ENCODE data around the gene SORCS1.

Gene SORCS1

GRCh38 chr10:106873770-106874603 lies 290.5 kb downstream of the SORCS1 start:
- POLR2A ChIA-PET, result no interaction called here
- no peak for DNase-seq (ENCODE audit: extremely low spot score)
- TF ChIP-seq TARDBP (IDR thresholded peaks at IDR 0.05), result no peak
- TF ChIP-seq LEF1 (IDR thresholded peaks at IDR 0.05; ENCODE audit: borderline replicate concordance), result no peak
- TF ChIP-seq ARNT (IDR thresholded peaks at IDR 0.05), result no peak
- no peak for TF ChIP-seq FOXM1 (IDR thresholded peaks at IDR 0.05; ENCODE audit: borderline replicate concordance)
- TF ChIP-seq FOXA1 (IDR thresholded peaks at IDR 0.05), result no peak
- no peak for TF ChIP-seq PKNOX1 (IDR thresholded peaks at IDR 0.05)
- no peak for TF ChIP-seq L3MBTL2 (conservative IDR thresholded peaks at IDR 0.05)
- no peak for TF ChIP-seq NFRKB (IDR thresholded peaks at IDR 0.05)
- TF ChIP-seq BHLHE40 (IDR thresholded peaks at IDR 0.05; ENCODE audit: borderline replicate concordance), result no peak
- no peak for TF ChIP-seq HDGF (IDR thresholded peaks at IDR 0.05; ENCODE audit: borderline replicate concordance)
- no peak for TF ChIP-seq ELF4 (IDR thresholded peaks at IDR 0.05)
- TF ChIP-seq SUZ12 (IDR thresholded peaks at IDR 0.05), result no peak
- CTCF ChIA-PET, result no interaction called here

- CTCF ChIA-PET, result no interaction called here
- DNase-seq (ENCODE audit: extremely low spot score), result no peak
- TF ChIP-seq NFRKB (IDR thresholded peaks at IDR 0.05) (no peak), SP1 (IDR thresholded peaks at IDR 0.05) (no peak), PKNOX1 (IDR thresholded peaks at IDR 0.05) (no peak), TARDBP (IDR thresholded peaks at IDR 0.05) (no peak), ELF4 (IDR thresholded peaks at IDR 0.05) (no peak), FOXK2 (IDR thresholded peaks at IDR 0.05) (no peak), FOXM1 (IDR thresholded peaks at IDR 0.05; ENCODE audit: borderline replicate concordance) (no peak), L3MBTL2 (conservative IDR thresholded peaks at IDR 0.05) (no peak), HDGF (IDR thresholded peaks at IDR 0.05; ENCODE audit: borderline replicate concordance) (no peak), LEF1 (IDR thresholded peaks at IDR 0.05; ENCODE audit: borderline replicate concordance) (no peak), ZNF384 (IDR thresholded peaks at IDR 0.05) (no peak), SUZ12 (IDR thresholded peaks at IDR 0.05) (no peak), CTBP1 (IDR thresholded peaks at IDR 0.05; ENCODE audit: borderline replicate concordance) (no peak), BHLHE40 (IDR thresholded peaks at IDR 0.05; ENCODE audit: borderline replicate concordance) (no peak), FOXA1 (IDR thresholded peaks at IDR 0.05) (no peak), ARNT (IDR thresholded peaks at IDR 0.05) (no peak)
Measured at GRCh38 chr10:106872176-106872575, 292.3 kb downstream of the SORCS1 start.

GRCh38 chr10:106866244-106866845 lies 298.2 kb downstream of the SORCS1 start:
- TF ChIP-seq ARNT (IDR thresholded peaks at IDR 0.05) (no peak), L3MBTL2 (conservative IDR thresholded peaks at IDR 0.05) (no peak), PKNOX1 (IDR thresholded peaks at IDR 0.05) (no peak), FOXM1 (IDR thresholded peaks at IDR 0.05; ENCODE audit: borderline replicate concordance) (no peak), HDGF (IDR thresholded peaks at IDR 0.05; ENCODE audit: borderline replicate concordance) (no peak), BHLHE40 (IDR thresholded peaks at IDR 0.05; ENCODE audit: borderline replicate concordance) (no peak), SP1 (IDR thresholded peaks at IDR 0.05) (no peak), TARDBP (IDR thresholded peaks at IDR 0.05) (no peak), NFRKB (IDR thresholded peaks at IDR 0.05) (no peak), FOXA1 (IDR thresholded peaks at IDR 0.05) (no peak), FOXK2 (IDR thresholded peaks at IDR 0.05) (no peak), ELF4 (IDR thresholded peaks at IDR 0.05) (no peak), LEF1 (IDR thresholded peaks at IDR 0.05; ENCODE audit: borderline replicate concordance) (no peak), ZNF384 (IDR thresholded peaks at IDR 0.05) (no peak)
- ChIA-PET POLR2A (no interaction called here), CTCF (interaction anchor here (0.6 to 0.7 kb wide), 3 partner anchors 10 to 47 kb away, joined by 3 to 4 read pairs (median 3); no protein-coding TSS in a partner anchor)
- no peak for DNase-seq (ENCODE audit: extremely low spot score)

More at GRCh38 chr10:106872176-106872575, 292.3 kb downstream of the SORCS1 start:
- POLR2A ChIA-PET, result no interaction called here

- TF ChIP-seq SUZ12 (IDR thresholded peaks at IDR 0.05) (no peak), SP1 (IDR thresholded peaks at IDR 0.05) (no peak), LEF1 (IDR thresholded peaks at IDR 0.05; ENCODE audit: borderline replicate concordance) (no peak), CTBP1 (IDR thresholded peaks at IDR 0.05; ENCODE audit: borderline replicate concordance) (no peak), NFRKB (IDR thresholded peaks at IDR 0.05) (no peak), L3MBTL2 (conservative IDR thresholded peaks at IDR 0.05) (no peak), FOXM1 (IDR thresholded peaks at IDR 0.05; ENCODE audit: borderline replicate concordance) (no peak), ELF4 (IDR thresholded peaks at IDR 0.05) (no peak), FOXK2 (IDR thresholded peaks at IDR 0.05) (no peak), PKNOX1 (IDR thresholded peaks at IDR 0.05) (no peak), HDGF (IDR thresholded peaks at IDR 0.05; ENCODE audit: borderline replicate concordance) (no peak)
- ChIA-PET CTCF (interaction anchor here (0.6 kb wide), 3 partner anchors 14 to 627 kb away, joined by 3 read pairs; no protein-coding TSS in a partner anchor), POLR2A (interaction anchor here (0.9 kb wide), 1 partner anchor 148 kb away, joined by 3 read pairs; no protein-coding TSS in a partner anchor)
- DNase-seq (ENCODE audit: extremely low spot score), result no peak
Measured at GRCh38 chr10:106864031-106864430, 300.5 kb downstream of the SORCS1 start.

Data from HEK293T (cell line).